Hematopoietic multipotent progenitor cell treated with erythropoietin and hydrocortisone succinate and interleukin-3 and kit ligand, for 15 days (in vitro differentiated cells): ENCODE measurements around the gene LIMCH1.
A peak's percentile ranks its signal among the peaks of the same experiment; 100 is the strongest.
"Not testable (repeated sequence)": the region's sequence is repeated elsewhere in the genome, so short reads cannot be mapped to it uniquely, and the experiment has no call there.

ENCODE experiments used
- DNase-seq: peaks from one replicate; pipeline ENCODE4 v3.0.0-alpha.2; 2015; ENCODE audit warnings: low spot score

Gene LIMCH1

DNA sequence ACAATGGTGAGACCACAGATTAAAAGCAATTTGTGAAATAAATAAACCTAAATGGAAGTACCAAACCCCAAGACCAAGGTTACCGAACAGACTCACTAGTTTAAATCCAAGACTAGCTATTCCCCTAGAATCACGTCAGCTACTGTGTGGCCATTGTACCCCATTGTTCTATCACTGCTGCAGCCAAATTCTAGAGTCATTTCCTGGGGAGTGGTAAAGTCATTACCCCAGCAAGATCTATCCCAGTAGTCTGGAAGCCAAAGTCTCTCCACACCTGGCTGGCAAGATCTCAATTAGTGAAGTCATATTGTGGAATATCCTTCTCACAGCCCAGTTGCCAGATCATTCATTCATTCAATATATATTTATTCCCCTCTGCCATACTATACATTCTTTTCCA lies 143.1 kb downstream of the LIMCH1 start:
- no peak for DNase-seq

DNA sequence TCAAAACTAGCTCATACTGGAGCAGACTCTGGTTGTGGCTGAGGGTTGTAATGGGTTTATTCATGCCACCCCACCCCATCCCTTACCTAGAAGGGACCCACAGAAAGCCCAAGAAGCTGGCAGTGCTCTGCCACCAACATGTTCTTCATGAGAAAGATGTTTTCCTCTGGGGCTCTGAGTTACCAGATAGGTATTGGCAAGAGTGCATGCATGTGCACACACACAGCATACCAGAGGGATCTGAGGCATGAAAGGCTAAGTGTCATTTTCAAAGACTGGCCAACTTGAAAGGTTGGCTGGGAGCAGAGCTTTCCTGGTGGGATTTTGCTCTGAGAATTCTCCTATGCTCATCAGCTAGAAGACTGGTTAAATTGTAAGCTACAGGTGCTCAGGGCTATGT lies 145.4 kb downstream of the LIMCH1 start:
- DNase-seq = no peak

DNA sequence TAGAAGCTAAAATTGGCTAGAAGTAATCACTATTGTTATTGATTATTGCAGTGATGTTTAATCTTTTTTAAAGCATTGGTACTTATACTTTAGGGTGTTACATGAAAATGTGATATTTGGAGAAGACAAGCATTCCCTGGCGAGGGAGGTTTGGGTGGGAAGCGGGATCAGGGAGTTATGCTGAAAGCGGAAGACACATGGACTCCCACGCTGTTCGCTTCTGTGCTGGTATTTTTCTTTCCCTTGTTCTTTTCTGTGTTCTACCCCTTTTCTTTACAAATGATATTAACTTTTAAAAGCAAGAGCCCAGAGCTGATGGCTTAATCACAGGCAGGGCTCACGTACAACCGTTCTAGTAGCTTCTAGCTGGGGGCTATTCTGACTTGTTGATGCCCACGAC lies 148.9 kb downstream of the LIMCH1 start:
- no peak for DNase-seq

DNA sequence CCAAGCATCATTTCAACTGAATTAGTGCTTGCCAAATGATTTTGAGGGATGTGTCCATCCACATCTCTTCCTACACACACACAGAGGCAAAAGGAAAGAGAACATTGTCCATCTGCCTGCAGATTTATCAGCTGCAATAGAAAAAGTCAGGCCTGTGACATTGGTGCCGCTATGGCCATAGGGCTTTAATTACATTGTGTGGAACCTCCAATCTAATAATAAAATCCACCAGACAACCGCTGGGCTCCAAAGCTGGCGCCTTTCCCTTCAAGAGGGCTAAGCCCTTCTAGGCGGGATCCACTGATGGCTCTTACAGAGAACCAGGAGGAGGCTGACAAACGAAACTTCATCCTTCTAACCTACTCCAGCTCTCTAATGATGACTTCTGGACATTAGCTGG lies 150.0 kb downstream of the LIMCH1 start:
- no peak for DNase-seq

DNA sequence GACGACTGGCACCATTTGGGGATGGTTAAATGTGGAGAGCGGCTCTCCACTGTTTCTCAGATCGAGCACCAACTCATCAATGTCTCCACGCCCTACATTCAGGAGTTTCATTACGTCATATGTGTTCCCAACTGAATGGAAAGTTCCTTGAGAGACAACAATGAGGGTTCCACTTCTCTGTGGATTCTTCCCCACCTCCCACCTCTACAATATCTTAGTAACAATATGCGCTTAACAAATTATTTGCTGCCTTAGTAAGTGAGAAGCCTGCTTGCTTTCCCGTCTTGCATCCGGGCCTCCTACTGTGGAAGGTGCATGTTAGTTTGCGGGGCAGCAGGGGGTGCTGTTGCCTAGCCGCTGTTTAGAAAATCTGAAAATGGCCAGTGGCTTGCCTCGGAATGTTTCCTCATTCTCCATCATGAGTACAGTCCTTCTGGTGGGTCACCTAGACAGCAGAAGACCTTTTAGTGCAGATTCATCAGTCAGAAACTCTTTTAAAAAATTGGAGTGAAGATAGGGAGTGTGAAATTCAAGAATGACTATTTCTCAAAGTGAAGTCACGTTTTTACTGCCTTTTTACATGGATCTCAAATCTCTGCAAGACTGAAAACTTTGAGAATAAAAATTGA lies 154.9 kb downstream of the LIMCH1 start:
- peak; percentile 4 for DNase-seq

DNA sequence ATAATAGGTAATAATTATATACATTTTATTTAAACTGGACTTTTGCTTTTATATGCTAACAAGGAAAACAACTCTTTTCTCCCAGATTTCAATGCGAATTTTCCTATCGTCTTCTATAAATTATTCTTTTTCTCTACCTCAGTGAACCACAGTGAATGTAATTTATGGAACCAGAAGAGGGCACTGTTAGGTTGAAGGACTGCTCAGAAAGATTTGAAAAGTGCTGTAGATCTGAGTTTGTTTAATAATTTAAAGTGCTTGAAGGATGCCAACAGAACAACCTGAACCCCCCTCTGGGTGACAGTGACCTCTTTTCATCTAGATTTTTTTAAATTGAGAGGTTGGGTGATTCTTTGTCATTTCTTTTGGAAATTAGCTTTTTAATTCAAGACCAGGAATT lies 155.7 kb downstream of the LIMCH1 start:
- no peak for DNase-seq

DNA sequence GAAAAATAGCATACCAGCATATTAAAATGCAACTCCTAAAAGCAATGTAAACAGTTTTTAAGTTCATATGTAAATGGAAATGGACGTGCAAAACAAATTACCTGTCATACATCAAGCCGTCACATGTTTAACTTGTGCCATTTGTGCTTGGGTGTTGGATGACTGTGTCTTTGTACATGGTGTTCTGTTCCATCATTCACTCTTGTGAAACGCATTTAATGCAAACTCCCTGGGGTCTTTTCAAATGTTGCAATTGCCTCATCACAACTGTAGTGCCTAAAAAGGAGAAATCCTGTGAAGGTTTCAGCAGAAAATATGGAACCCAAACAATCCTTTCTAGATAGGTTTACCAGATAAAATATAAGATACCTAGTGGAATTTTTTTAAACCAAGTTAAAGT lies 158.2 kb downstream of the LIMCH1 start:
- DNase-seq = no peak

DNA sequence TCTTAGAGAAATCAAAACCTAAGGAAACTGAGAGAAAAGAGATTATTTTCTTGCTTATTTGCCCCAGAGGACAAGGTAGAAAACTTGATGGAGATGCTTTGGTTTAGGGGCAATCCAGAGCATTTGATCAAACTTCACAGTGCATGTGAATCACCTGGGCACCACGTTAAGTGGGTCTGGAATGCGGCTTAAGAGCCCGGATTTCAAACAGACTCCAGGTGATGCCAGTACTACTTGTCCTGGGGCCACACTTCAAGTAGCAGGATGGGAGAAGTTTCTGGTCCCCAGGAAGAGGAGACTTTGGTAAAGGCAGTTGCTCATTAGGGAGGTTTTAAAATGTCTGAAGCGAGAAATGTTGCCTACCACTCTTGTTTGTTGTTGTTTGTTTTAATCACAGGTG lies 158.8 kb downstream of the LIMCH1 start:
- no peak for DNase-seq

DNA sequence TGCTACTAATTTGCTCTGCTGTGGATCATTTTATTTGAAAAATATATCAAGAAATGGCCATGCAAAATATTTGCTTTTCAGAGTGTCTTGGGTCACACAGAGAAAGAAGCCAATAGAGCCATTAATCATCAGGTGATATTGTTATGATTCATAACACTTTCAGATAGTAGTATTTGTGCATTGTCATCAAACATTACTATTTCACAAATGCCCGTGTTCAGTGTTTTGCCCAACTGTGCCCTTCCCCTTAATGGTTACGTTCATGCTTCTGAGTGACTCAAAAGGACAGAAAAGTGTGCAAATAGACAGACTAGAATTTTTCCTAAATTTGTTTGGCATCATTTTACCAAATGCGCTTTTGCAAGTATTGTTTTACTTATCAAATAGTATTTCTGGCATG lies 164.0 kb downstream of the LIMCH1 start:
- no peak for DNase-seq

DNA sequence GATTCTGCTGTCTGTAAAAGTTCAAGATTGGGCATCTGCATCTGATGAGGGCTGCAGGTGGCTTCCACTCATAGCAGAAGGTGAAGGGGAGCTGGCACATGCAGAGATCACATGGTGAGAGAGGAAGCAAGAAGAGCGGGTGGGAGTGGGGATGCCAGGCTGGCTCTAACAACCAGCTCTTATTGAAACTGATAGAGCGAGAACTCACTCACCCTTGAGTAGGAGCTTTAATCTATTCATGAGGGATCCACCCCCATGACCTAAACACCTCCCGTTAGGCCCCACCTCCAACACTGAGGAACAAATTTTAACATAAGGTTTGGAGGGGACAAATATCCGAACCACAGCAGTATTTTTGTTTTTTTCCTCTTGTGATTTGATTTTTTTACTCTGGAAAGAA lies 164.8 kb downstream of the LIMCH1 start:
- DNase-seq = no peak

DNA sequence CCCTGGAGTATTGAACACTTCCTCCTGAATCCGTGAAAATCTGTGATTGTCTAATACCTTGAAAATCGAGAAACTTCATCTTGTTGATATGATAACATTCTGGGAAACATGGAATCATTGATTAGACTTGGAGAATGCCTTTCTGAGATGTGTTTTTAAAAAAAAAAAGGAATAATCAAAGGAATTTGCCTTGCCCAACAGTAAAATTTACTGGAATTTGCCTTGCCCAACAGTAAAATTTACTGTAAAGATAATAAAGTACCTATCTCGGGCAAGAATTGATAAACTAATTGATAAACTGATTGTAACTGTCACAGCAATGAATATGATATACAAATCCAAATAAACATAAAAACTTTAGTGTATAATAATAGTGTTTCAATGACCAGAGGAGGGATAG lies 165.8 kb downstream of the LIMCH1 start:
- DNase-seq = no peak

DNA sequence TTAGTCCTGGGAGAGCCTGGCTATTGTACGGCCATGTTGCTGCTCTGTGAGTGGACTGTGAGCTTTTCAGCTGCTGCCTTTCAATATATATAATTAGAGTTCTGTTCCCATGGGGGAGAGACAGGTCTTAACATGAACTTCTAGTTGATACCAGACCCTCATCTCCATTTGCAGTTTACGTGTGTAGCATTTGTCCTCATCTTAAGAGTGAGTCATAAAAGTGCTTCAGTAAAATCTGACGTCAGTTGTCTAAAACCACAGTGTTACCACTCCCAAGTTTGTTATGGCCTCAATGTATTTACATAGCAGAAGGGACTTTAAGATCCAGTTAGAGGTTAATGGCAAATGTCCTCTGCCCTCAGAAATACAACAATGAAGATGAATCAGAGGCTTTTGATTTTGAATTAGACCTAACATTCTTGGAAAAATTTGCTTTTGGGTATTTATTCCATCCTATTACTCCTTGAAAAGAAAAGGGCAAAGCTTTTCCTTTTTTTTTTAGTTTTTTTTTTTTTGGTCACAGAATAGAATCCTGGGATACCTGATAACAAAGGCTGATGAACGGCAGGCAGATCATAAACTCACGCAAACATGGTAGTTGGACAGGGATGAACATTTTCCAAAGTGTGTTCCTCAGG lies 172.0 kb downstream of the LIMCH1 start:
- DNase-seq = no peak

DNA sequence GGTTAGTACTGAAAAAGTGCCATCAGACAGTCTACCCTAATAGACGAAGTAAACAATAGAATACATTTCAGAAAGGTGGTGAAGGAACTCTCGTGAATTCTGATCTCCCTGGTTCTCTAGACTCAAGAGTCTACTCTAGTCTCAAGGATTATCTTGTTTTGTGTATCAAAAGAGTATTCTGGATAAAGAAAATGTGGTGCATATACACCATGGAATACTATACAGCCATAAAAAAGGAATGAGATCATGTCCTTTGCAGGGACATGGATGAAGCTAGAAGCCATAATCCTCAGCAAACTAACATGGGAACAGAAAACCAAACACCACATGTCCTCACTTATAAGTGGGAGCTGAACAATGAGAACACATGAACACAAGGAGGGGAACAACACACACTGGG lies 173.7 kb downstream of the LIMCH1 start:
- not testable (repeated sequence) for DNase-seq

DNA sequence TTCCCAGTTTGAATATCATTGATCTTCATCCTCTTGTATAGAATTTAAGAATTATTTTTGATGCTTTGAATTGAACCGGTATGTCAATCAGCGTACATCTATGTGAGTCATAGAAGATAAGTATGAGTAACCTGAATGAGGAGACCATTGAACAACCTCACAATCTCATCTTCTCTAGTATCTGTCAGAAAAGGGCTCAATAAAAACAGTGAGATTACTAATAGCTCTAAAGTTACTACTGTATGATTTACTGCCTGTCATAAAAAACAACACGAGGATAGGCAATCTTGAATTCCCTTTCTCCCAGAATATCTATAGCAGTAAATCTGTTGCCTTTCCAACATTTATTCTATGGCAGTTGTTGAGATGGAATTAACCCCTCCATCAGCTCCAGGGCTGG lies 174.5 kb downstream of the LIMCH1 start:
- no peak for DNase-seq

DNA sequence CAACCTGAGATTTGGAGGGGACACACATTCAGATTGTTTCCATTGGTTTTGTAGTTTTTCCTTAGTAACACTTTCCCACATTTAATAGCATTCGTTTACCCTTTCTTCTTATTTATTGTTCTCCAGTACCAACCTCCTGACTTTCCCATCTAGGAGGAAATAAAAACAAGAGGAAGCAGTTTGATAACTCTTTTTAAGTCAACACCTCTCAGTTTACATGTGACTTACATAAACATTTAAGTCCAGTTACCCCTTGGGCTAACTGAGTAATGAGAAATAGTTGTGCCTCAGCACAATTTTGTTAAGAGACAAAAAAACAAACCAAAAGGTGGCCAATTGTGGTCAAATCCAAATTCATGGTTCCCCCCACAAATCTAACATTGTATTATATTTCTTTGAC lies 175.8 kb downstream of the LIMCH1 start:
- DNase-seq = no peak

DNA sequence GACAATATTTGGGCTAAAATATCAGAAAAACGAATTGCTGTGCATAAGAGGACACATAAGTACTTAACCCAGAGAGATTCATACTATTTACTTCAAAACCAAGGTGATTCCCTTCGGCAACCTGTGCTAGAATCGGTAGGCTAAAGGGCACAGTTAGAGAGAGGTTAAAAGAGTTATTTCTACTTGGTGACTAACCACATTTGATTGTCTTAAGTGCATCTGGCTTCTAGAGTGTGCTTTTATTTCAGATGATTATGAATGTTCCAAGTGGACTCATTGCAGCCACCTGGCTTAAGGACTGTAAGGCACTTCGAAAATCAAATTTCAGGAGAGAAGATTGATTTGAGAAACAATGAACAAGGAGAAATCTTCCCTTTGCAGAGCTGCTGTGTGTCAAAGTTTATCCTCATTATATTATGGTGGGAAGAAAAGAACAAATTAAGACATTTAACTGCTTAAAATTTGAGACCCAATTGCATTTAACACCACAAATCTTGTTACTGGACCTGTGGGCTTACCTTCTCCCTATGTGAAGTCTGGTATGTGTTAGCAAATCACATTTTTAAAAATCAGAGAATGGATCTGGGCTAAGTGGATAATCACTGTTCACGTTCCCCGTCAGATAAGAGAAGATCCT lies 176.5 kb downstream of the LIMCH1 start:
- DNase-seq = no peak

DNA sequence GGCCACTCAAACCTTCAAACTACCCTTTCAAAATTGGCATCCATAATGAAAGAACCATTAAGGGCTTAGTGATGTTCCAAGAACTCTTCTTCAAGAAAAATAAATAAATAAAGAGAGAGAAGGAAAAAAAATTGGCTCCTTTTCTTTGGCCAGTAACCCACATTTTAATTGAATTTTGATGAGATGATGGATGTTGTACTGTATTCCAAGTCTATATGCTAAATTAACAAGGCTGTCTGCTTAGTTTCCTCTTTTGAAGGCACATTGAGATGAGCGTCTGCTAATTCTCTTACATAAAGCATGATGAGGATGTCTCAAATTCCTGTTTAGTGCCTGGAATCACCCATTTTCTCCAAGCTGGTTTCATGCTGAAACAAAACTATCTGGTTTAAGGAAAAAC lies 177.2 kb downstream of the LIMCH1 start:
- no peak for DNase-seq

DNA sequence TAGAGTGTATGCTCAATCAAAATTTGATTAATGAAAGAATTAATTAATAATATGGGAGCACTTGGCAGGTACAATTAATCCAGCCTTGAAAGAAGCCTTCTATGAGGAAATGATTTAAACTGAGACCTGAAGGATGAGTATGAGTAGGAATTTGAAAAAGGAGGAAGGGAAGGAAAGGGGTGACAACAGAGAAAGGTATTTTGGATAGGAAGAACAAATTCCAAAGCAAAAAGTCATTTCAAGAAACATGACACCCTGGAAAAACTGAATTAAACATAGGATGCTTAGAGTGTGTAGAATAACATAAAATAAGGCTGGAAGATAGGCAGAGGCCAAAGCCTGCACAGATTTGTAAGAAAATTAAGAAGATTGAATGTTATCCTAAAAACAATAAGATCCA lies 180.9 kb downstream of the LIMCH1 start:
- no peak for DNase-seq

DNA sequence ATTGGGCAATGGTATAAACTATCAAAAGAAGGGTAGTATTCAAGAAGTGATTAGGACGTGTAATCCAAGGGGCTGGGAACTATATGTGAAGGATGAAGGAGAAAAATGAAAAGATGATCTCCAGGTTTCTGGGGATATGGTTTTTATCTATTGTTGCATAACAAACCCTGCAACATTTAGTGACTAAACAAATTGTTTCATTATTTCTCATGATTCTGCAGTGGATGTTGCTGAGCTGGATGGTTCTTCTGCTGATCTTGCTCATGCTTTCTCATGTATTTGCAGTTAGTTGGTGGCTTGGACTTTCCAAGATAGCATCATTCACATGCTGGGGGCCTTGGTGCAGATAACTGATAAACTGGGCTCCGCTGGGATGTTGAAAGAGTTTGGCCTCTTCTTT lies 181.5 kb downstream of the LIMCH1 start:
- no peak for DNase-seq

DNA sequence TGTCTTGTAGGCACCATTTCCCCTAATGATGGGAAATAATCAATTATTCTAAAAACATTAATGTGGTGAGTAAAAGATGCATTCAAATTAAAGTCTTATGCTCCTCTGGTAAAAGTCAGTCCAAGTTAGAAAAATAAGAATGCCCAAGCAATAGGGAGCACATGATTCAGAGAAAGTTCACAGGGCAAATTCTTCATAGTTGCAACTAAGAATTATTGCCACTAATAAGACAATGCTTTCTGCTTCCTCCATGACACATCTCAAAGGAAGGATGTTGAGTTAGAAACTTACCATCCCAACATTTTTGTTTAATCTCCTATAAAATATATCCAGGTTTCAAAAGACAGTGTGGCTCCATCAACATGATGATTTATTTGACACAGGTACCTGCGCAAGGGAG lies 184.2 kb downstream of the LIMCH1 start:
- no peak for DNase-seq

DNA sequence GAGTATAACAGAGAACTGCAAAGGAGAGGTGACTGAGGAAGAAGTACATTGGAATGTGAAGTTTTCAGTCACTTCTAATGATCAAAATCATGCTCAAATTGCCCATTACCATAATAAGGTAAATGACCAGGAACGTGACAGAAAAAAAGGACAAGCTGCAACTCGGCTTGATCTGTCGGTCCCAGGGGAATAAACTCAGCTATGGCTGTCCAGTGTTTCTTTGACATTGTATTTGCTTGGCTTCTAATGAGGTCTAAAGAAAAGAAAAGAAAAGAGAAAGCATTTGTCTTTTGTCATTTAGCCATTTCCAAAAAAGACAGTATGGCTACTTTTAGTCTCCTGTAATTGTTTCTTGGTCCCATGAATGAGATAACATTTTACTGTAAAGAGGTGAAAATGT lies 185.3 kb downstream of the LIMCH1 start:
- no peak for DNase-seq

DNA sequence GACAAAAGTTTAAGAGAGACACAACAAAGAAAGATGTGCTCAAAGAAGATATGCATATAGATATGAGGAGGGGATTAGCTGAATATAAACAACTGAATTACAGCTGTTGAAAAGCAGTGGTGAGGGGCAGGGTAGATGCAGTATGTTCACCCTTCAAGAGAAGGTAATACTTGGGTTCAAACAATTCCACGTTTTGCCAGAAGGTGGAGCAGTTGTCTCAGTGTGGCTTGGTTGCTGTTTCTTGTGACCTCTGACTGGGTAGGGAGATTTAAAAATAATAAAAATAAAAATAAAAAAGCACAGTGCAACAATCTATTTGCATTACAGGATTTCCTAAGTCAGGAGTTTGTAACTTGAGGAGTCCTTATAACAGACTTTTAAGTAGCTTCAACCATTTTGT lies 187.3 kb downstream of the LIMCH1 start:
- no peak for DNase-seq

DNA sequence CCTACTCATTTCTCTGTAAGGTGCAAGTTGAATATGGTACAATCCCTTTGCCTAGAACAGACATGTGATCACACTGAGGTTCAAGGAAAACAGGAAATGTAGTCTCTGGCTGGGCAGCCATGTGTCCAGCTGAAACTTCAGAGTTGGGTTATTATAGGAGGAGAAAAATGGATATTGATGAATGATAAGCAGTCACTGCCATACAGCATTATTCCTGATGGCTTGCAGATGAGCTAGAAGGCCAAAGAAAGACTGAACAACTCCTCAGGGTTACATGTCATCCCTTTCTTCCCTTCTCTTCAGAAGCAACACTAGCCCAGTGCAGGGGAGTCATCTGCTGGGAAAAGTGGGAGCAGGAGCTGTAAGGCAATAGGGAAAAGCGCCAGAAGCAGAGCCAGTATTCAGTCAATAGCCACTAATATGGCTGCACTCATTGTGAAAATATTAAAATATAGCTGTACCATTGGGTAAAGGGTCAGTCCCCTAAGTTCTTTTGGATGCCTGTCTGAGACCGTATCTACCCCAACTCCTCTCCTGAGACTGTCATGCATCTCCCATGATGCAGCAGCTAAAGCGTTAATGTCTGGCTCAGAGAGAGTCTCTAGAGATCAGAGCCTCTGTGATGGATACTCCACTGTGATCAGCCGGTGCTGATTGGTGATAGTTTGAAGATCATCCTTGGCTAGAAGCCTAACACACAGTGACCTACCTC lies 190.1 kb downstream of the LIMCH1 start:
- DNase-seq = no peak
